ENCODE measurements around the gene TMEM135. TPM values are rescaled to one million over a fixed set of nuclear protein-coding genes. Genes with fewer than 3 reads are reported as not detected.

Gene TMEM135
- total RNA-seq, 4 donors from 2014 or later: 13.1 to 123 (median 19.1) TPM

GRCh38 chr11:87056091-87056490, 18.4 kb downstream of the TMEM135 start:
- Histone ChIP-seq H3K4me1 (no peaks in the 10 kb centered on the region), H3K27ac (no peak overlapping the region), H3K36me3 (no peaks in the 10 kb centered on the region), H3K9me3 (no peaks in the 10 kb centered on the region), H3K27me3 (no peaks in the 10 kb centered on the region), H3K4me3 (no peak overlapping the region)
- TF ChIP-seq EP300 (IDR thresholded peaks at IDR 0.05; ENCODE audit: low read depth) (no peak), POLR2A (IDR thresholded peaks at IDR 0.05) (no peak), POLR2AphosphoS5 (IDR thresholded peaks at IDR 0.05) (no peak), CTCF (IDR thresholded peaks at IDR 0.05) (no peak)
- intact Hi-C loops (cut with DNase I; ENCODE audit: low total_unique reads): no loop called here
- 92 to 97% methylated on average over 3 of the region's 3 CpGs for WGBS, 2 donors (ENCODE audit: low coverage in 1 of 2)
- in situ Hi-C loops (cut with MboI; ENCODE audit: low pct_ligation_motif_present in 1 of 4, low pct_unique_long_range_greater_than_20kb in 1 of 4, low sequenced_read_pairs in 3 of 4): no loop called here
- DNase-seq: no peak

DNA sequence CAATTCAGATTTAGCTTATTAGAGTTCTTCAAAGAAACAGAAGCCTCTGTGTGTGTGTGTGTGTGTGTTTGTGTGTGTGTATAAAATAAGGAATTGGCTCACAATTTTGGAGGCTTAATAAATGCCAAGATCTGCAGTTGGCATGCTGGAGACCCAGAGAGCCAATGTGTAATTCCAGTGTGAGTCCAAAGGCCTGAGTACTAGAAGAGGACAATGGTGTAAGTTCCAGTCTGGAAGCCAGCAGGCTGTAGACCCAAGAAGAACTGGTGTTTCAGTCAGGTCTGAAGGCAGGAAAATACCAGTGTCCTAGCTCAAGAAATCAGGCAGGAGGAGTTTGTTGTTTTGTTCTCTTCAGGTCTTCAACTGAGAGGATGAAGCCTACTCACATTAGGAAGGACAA, 20.0 kb downstream of the TMEM135 start:
- no peak overlapping the region for H3K4me3 ChIP-seq
- DNase-seq: no peak
- H3K4me1 ChIP-seq: no peaks in the 10 kb centered on the region
- in situ Hi-C loops (cut with MboI; ENCODE audit: low pct_ligation_motif_present in 1 of 4, low pct_unique_long_range_greater_than_20kb in 1 of 4, low sequenced_read_pairs in 3 of 4): no loop called here
- no peaks in the 10 kb centered on the region for H3K36me3 ChIP-seq
- no peak overlapping the region for H3K27ac ChIP-seq
- TF ChIP-seq POLR2A (IDR thresholded peaks at IDR 0.05): no peak
- no peak for TF ChIP-seq EP300 (IDR thresholded peaks at IDR 0.05; ENCODE audit: low read depth)
- TF ChIP-seq POLR2AphosphoS5 (IDR thresholded peaks at IDR 0.05): no peak
- no peak for TF ChIP-seq CTCF (IDR thresholded peaks at IDR 0.05)
- intact Hi-C loops (cut with DNase I; ENCODE audit: low total_unique reads): no loop called here
- no peaks in the 10 kb centered on the region for H3K9me3 ChIP-seq
- no peaks in the 10 kb centered on the region for H3K27me3 ChIP-seq

GRCh38 chr11:87059596-87060390, 22.1 kb downstream of the TMEM135 start:
- Histone ChIP-seq H3K36me3 (no peaks in the 10 kb centered on the region), H3K27ac (no peak overlapping the region), H3K9me3 (no peaks in the 10 kb centered on the region), H3K27me3 (no peaks in the 10 kb centered on the region), H3K4me1 (no peaks in the 10 kb centered on the region), H3K4me3 (no peak overlapping the region)
- intact Hi-C loops (cut with DNase I; ENCODE audit: low total_unique reads) (no loop called here), in situ Hi-C loops (cut with MboI; ENCODE audit: low pct_ligation_motif_present in 1 of 4, low pct_unique_long_range_greater_than_20kb in 1 of 4, low sequenced_read_pairs in 3 of 4) (no loop called here)
- whole genome bisulfite sequencing, 2 donors (ENCODE audit: low coverage in 1 of 2): 96 to 98% methylated on average over 5 to 10 of the region's 10 CpGs
- no peak for TF ChIP-seq POLR2A (IDR thresholded peaks at IDR 0.05)
- no peak for TF ChIP-seq POLR2AphosphoS5 (IDR thresholded peaks at IDR 0.05)
- TF ChIP-seq EP300 (IDR thresholded peaks at IDR 0.05; ENCODE audit: low read depth): no peak
- TF ChIP-seq CTCF (IDR thresholded peaks at IDR 0.05): no peak
- no peak for DNase-seq

- Histone ChIP-seq H3K4me3 (no peak overlapping the region), H3K4me1 (no peaks in the 10 kb centered on the region), H3K9me3 (no peaks in the 10 kb centered on the region), H3K27ac (no peak overlapping the region), H3K27me3 (no peaks in the 10 kb centered on the region), H3K36me3 (no peaks in the 10 kb centered on the region)
- WGBS, 2 donors (ENCODE audit: low coverage in 1 of 2): 91 to 97% methylated on average over 5 to 6 of the region's 6 CpGs
- intact Hi-C loops (cut with DNase I; ENCODE audit: low total_unique reads) (no loop called here), in situ Hi-C loops (cut with MboI; ENCODE audit: low pct_ligation_motif_present in 1 of 4, low pct_unique_long_range_greater_than_20kb in 1 of 4, low sequenced_read_pairs in 3 of 4) (no loop called here)
- DNase-seq: no peak
- TF ChIP-seq POLR2A (IDR thresholded peaks at IDR 0.05): no peak
- no peak for TF ChIP-seq POLR2AphosphoS5 (IDR thresholded peaks at IDR 0.05)
- TF ChIP-seq CTCF (IDR thresholded peaks at IDR 0.05): no peak
- no peak for TF ChIP-seq EP300 (IDR thresholded peaks at IDR 0.05; ENCODE audit: low read depth)
These were observed 24.0 kb downstream of the TMEM135 start for GRCh38 chr11:87061766-87062165.

Measured in transverse colon (tissue), 4 donors.